LNCAP (cell line): Measurements from ENCODE around the gene RHOB.

ENCODE experiments used
- CTCF ChIP-seq: fragments of 450-650 bp; IDR thresholded peaks from 2 replicates; pipeline ENCODE4 v1.5.1; 2017; ENCODE audit warnings: mild to moderate bottlenecking

RHOB gene

GRCh38 chr2:20474757-20475566, 28.1 kb downstream of the RHOB start:
- TF ChIP-seq CTCF = no peak

GRCh38 chr2:20475567-20475952, 28.7 kb downstream of the RHOB start:
- TF ChIP-seq CTCF = no peak

- no peak for TF ChIP-seq CTCF
Observed at GRCh38 chr2:20476481-20476880, 29.6 kb downstream of the RHOB start.

- no peak for TF ChIP-seq CTCF
Observed at GRCh38 chr2:20476950-20477349, 30.1 kb downstream of the RHOB start.

GRCh38 chr2:20478961-20479360, 32.1 kb downstream of the RHOB start:
- TF ChIP-seq CTCF = no peak

GRCh38 chr2:20479835-20480234, 33.0 kb downstream of the RHOB start:
- no peak for TF ChIP-seq CTCF

GRCh38 chr2:20480913-20481312, 34.0 kb downstream of the RHOB start:
- TF ChIP-seq CTCF = no peak
